Measurements from ENCODE around the gene SCTR.

SCTR gene

GRCh38 chr2:119544075-119544938, 20.0 kb upstream of the SCTR start, which contains the start of gene CFAP221:
Gene CFAP221, plus strand, starts transcription at chr2:119544449. Its CDS starts 1,683 bp downstream, at chr2:119546132.
- no peak for TF ChIP-seq EZH2phosphoT487 (IDR thresholded peaks at IDR 0.05; ENCODE audit: low read depth)
- no peak for TF ChIP-seq CTCF (IDR thresholded peaks at IDR 0.05; ENCODE audit: low read depth, low read length)
- no peak within 1 kb of the TSS for H3K9ac ChIP-seq (ENCODE audit: low read length)
- H3K4me1 ChIP-seq (ENCODE audit: low read length) = no peaks in the 10 kb centered on the region
- H3K79me2 ChIP-seq (ENCODE audit: low read length) = no peaks in the 10 kb centered on the region
- H3K4me3 ChIP-seq (ENCODE audit: low read length) = no peak within 1 kb of the TSS
- H3K9me3 ChIP-seq (ENCODE audit: insufficient read depth, low read length) = no peaks in the 10 kb centered on the region
- H3K4me2 ChIP-seq (ENCODE audit: low read length) = no peak within 1 kb of the TSS
- no peaks in the 10 kb centered on the region for H4K20me1 ChIP-seq (ENCODE audit: insufficient read depth, low read length)
- no peak within 1 kb of the TSS for H2AFZ ChIP-seq (ENCODE audit: low read depth, low read length)
- no peaks in the 10 kb centered on the region for H3K36me3 ChIP-seq (replicated peaks; ENCODE audit: low read depth, low read length)
- H3K27ac ChIP-seq (ENCODE audit: low read length) = no peak within 1 kb of the TSS
- H3K27me3 ChIP-seq (ENCODE audit: low read depth, low read length) = peaks cover 6% of the 10 kb centered on the region; the same call in 1 of the 2 replicates

- no peaks in the 10 kb centered on the region; the same call in 1 of the 2 replicates for H3K9me3 ChIP-seq (ENCODE audit: insufficient read depth, low read length)
- H3K9ac ChIP-seq (ENCODE audit: low read length) = no peak overlapping the region
- H3K27ac ChIP-seq (ENCODE audit: low read length) = no peak overlapping the region
- H2AFZ ChIP-seq (ENCODE audit: low read depth, low read length) = no peak overlapping the region
- no peaks in the 10 kb centered on the region for H4K20me1 ChIP-seq (ENCODE audit: insufficient read depth, low read length)
- no peaks in the 10 kb centered on the region for H3K79me2 ChIP-seq (ENCODE audit: low read length)
- TF ChIP-seq CTCF (IDR thresholded peaks at IDR 0.05; ENCODE audit: low read depth, low read length) (no peak), EZH2phosphoT487 (IDR thresholded peaks at IDR 0.05; ENCODE audit: low read depth) (no peak)
- no peaks in the 10 kb centered on the region for H3K4me1 ChIP-seq (ENCODE audit: low read length)
- H3K4me2 ChIP-seq (ENCODE audit: low read length) = no peak overlapping the region
- peaks cover 6% of the 10 kb centered on the region; the same call in 1 of the 2 replicates for H3K27me3 ChIP-seq (ENCODE audit: low read depth, low read length)
- H3K4me3 ChIP-seq (ENCODE audit: low read length) = no peak overlapping the region
- no peaks in the 10 kb centered on the region for H3K36me3 ChIP-seq (replicated peaks; ENCODE audit: low read depth, low read length)
These were observed 17.2 kb upstream of the SCTR start for GRCh38 chr2:119541476-119541875.

GRCh38 chr2:119537792-119538191, 13.5 kb upstream of the SCTR start:
- H3K27ac ChIP-seq (ENCODE audit: low read length) = no peak overlapping the region
- H3K9ac ChIP-seq (ENCODE audit: low read length) = no peak overlapping the region
- H3K79me2 ChIP-seq (ENCODE audit: low read length) = no peaks in the 10 kb centered on the region
- H3K4me3 ChIP-seq (ENCODE audit: low read length) = no peak overlapping the region
- no peak overlapping the region for H3K4me2 ChIP-seq (ENCODE audit: low read length)
- peaks cover 10% of the 10 kb centered on the region for H3K9me3 ChIP-seq (ENCODE audit: insufficient read depth, low read length)
- H2AFZ ChIP-seq (ENCODE audit: low read depth, low read length) = no peak overlapping the region
- TF ChIP-seq CTCF (IDR thresholded peaks at IDR 0.05; ENCODE audit: low read depth, low read length) = no peak
- no peak for TF ChIP-seq EZH2phosphoT487 (IDR thresholded peaks at IDR 0.05; ENCODE audit: low read depth)
- no peaks in the 10 kb centered on the region for H3K36me3 ChIP-seq (replicated peaks; ENCODE audit: low read depth, low read length)
- no peaks in the 10 kb centered on the region for H4K20me1 ChIP-seq (ENCODE audit: insufficient read depth, low read length)
- no peaks in the 10 kb centered on the region for H3K4me1 ChIP-seq (ENCODE audit: low read length)
- peaks cover 6% of the 10 kb centered on the region; the same call in 1 of the 2 replicates for H3K27me3 ChIP-seq (ENCODE audit: low read depth, low read length)

GRCh38 chr2:119536707-119537106, 12.4 kb upstream of the SCTR start:
- no peaks in the 10 kb centered on the region for H3K79me2 ChIP-seq (ENCODE audit: low read length)
- no peak overlapping the region for H2AFZ ChIP-seq (ENCODE audit: low read depth, low read length)
- H3K9me3 ChIP-seq (ENCODE audit: insufficient read depth, low read length) = peaks cover 10% of the 10 kb centered on the region
- no peak overlapping the region for H3K9ac ChIP-seq (ENCODE audit: low read length)
- no peak overlapping the region for H3K4me2 ChIP-seq (ENCODE audit: low read length)
- no peak overlapping the region for H3K4me3 ChIP-seq (ENCODE audit: low read length)
- no peaks in the 10 kb centered on the region for H3K4me1 ChIP-seq (ENCODE audit: low read length)
- no peaks in the 10 kb centered on the region for H3K36me3 ChIP-seq (replicated peaks; ENCODE audit: low read depth, low read length)
- TF ChIP-seq CTCF (IDR thresholded peaks at IDR 0.05; ENCODE audit: low read depth, low read length) = no peak
- TF ChIP-seq EZH2phosphoT487 (IDR thresholded peaks at IDR 0.05; ENCODE audit: low read depth) = no peak
- no peak overlapping the region for H3K27ac ChIP-seq (ENCODE audit: low read length)
- H3K27me3 ChIP-seq (ENCODE audit: low read depth, low read length) = peaks cover 6% of the 10 kb centered on the region; the same call in 1 of the 2 replicates
- H4K20me1 ChIP-seq (ENCODE audit: insufficient read depth, low read length) = no peaks in the 10 kb centered on the region
